Medulla oblongata (tissue), 1 donor: ENCODE results near the gene KCNN4.

Experiments used
- DNase-seq: peaks from one replicate; pipeline ENCODE4 v3.0.0-alpha.2; 2015; ENCODE audit errors: extremely low spot score

The KCNN4 gene

DNA sequence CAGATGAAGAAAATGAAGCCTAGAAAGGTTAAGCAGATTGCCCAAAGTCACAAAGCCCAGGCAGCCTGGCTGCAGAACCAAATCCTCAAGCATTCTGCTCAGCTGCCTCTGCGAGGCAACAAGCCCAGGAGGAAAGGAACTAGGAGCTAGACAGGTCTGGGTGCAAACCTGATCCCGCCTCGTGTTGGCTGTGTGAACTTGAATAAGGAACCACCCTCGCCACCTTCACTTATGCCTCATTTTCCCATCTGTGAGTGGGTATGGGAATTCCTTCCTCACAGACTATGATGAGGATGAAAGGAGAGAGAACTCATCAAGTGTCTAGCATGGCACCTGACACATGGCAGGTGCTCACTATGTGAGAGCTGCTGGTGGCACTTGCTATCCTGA, 32.6 kb downstream of the KCNN4 start:
- no peak for DNase-seq

- DNase-seq, result no peak
These were observed 33.1 kb downstream of the KCNN4 start for GRCh38 chr19:43747557-43748204.

DNA sequence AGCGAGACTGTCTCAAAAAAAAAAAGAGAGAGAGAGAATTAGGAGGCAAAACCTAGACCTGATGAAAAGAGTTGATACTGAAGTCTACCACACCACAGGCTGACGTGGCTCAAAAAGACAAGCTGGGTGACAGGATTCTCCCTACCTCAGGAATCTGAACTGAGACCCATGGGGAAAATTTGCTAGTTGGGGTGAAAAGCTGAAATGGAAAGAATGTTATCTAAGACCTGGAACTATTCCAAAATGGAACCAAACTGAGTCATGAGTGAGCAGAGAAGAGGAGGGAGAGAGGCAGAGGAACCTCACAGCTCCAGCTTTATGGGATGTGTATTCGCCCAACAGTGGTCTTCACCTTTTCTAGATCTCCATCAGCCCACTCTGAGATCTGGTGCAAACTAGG, 37.7 kb downstream of the KCNN4 start:
- no peak for DNase-seq

GRCh38 chr19:43741075-43741825, 39.5 kb downstream of the KCNN4 start:
- no peak for DNase-seq

DNA sequence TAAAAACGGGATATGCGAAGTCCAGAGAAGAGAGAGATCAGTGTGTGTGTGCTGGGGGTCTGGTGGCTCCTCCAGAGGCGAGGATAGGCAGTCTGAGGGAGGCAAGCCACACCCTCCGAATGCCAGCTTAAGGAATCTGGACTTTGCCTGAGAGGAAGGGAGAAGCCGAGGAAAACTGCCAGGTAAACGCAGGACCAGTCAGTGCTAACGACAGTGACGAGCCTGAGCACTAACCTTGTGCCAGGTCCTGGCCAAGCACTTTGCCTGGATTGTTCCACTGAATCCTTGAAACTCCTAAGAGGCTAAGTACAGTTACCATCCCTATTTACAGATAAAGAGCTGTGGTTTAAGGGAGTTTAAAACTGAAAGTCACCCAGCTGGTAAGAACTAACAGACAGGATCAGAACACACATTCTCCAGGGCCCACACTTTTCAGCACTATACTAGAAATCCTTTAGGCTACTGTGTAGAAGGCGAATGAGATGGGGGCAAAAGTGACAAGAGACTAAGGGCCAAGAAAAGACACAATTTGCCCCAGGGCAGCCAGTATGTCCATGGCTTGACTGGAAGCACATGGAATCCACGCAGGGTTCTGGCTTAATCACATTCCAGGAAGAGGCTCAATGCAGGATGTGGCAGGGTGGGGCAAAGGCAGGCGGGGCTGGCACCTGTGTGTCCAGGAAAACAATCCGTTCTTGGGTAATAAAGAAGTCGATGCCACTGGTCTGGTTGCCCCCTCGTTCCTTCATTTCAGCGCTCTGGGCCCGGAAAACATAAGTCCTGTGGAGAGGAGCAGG, 41.1 kb downstream of the KCNN4 start:
- no peak for DNase-seq

DNA sequence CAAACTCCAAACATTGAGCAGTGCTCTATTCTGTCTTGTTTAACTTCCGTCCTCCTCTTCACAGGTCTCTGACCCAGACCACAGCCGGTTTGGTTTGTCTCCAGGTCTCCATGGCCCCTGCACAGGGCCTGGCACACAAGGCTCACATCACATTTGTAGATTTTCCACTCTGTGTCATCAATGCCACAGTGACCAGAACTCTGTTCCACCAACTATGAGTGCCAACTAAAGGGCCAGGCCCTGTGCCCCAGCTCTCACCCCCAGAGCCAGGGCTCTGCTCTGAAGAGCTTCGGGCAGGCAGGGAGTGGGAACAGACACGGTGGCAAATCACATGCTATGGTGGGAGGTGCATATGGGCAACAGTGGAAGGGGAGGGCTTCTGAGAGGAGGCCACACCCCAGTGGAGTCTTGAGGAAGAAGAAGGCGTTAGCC, 42.0 kb downstream of the KCNN4 start:
- DNase-seq, result no peak

DNA sequence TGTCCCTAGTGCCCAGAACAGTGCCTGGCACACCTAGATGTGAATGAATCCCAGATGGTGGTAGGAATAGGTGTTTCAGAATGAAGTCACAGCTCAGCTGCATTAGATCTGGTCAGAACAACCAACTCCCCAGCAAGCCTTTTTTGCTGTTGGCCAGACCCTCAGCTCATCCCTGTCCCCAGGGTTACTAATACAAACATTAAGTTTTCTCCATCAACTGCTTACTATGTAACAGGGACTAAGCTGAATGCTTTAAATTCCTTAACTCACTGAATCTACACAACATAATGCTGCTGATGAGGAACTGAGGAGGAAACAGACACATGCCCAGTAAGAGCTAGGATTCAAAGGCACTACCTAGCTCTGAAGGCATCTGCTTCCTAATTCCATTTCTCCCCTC, 44.8 kb downstream of the KCNN4 start:
- DNase-seq, result no peak

- no peak for DNase-seq
These were observed 45.8 kb downstream of the KCNN4 start for GRCh38 chr19:43735013-43735412.

GRCh38 chr19:43731846-43732245, 48.9 kb downstream of the KCNN4 start:
- DNase-seq, result no peak

GRCh38 chr19:43731346-43731745, 49.4 kb downstream of the KCNN4 start:
- DNase-seq, result no peak

- DNase-seq, result no peak
These were observed 50.9 kb downstream of the KCNN4 start for GRCh38 chr19:43729919-43730318.

DNA sequence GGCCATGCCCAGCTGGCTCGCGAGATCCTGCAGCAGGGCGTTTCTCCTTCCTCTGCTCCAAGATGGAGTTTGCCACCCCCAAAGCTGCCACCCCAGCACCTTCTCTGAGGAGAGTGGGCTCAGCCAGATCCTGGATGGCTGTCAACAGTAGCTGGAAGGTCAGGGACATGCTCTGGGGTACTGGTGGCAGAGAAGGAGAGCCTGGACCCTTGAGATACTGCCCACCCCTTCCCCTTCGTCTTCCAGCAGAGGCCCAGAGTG, 53.2 kb downstream of the KCNN4 start:
- DNase-seq, result no peak

GRCh38 chr19:43726736-43727592, 53.8 kb downstream of the KCNN4 start:
- no peak for DNase-seq

DNA sequence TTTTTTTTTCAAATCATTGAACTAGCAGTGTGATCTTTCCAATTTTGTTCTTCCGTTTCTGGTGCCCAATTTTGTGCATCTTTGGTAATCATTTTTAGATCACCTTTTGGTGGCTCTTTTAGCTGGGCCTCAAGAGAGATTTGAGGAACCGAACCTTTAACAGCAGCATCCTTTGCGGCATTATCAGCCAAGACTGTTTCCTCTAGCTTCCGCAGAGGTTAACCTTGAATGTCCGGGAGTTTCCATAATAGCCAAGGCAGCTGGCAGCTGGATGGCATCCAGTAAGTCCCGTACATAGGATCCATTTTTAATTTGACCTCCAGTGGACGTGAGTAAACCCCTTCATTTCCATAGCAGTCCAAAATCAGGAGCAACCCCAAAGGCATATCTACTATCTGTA, 55.3 kb downstream of the KCNN4 start:
- peak; percentile 12 for DNase-seq

GRCh38 chr19:43724896-43725295, 55.9 kb downstream of the KCNN4 start:
- no peak for DNase-seq

GRCh38 chr19:43723588-43723987, 57.2 kb downstream of the KCNN4 start:
- DNase-seq, result no peak

GRCh38 chr19:43721469-43722048, 59.2 kb downstream of the KCNN4 start:
- no peak for DNase-seq

- DNase-seq, result no peak
These were observed 59.8 kb downstream of the KCNN4 start for GRCh38 chr19:43720936-43721335.

- DNase-seq, result no peak
These were observed 60.9 kb downstream of the KCNN4 start for GRCh38 chr19:43719918-43720317.

GRCh38 chr19:43719378-43719868, 61.4 kb downstream of the KCNN4 start:
- DNase-seq, result no peak

DNA sequence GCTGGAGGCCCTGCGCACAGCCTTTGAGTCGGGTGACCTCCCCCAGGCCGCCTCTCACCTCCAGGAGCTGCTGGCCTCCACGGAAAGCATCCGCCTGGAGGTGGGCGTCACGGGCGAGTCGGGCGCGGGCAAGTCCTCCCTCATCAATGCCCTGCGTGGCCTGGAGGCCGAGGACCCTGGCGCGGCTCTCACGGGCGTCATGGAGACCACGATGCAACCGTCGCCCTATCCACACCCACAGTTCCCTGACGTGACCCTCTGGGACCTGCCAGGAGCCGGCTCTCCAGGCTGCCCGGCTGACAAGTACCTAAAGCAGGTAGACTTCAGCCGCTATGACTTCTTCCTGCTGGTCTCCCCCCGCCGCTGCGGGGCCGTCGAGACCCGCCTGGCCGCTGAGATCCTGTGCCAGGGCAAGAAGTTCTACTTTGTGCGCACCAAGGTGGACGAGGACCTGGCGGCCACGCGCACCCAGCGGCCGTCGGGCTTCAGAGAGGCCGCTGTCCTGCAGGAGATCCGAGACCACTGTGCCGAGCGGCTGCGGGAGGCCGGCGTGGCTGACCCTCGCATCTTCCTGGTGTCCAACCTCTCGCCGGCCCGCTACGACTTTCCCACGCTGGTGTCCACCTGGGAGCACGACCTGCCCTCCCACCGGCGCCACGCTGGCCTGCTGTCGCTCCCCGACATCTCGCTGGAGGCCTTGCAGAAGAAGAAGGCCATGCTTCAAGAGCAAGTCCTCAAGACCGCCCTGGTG, 62.0 kb downstream of the KCNN4 start:
- DNase-seq, result no peak
